Heart left ventricle (tissue), 16 donors: ENCODE results near the gene CARS1. TPM values are rescaled to one million over a fixed set of nuclear protein-coding genes. Genes with fewer than 3 reads are reported as not detected.

Experiments used
- ATAC-seq, 4 donors: fragments of 200-7000 bp; cut with Tn5 transposase; one replicate each; pipeline ENCODE4 v1.9.1; 2020 to 2022; ENCODE audit warnings: moderate library complexity in 4 of 4, mild to moderate bottlenecking in 3 of 4, moderate number of reproducible peaks in 1 of 4
- DNase-seq, 5 donors: peaks; one replicate each; pipeline ENCODE4 v3.0.0-alpha.2; 2020
- H3K27ac ChIP-seq, 12 donors: fragments of 200-600 bp; sonication (generic) in 4 of 12; one replicate each; pipeline versions ENCODE4 v1.5.0 to v1.8.0; 2016 to 2022; ENCODE audit warnings: mild to moderate bottlenecking in 2 of 12
- H3K27me3 ChIP-seq, 9 donors: fragments of 200-600 bp; sonication (generic) in 2 of 9; one replicate each; pipeline versions ENCODE4 v1.5.1 to v1.8.0; 2016 to 2022; ENCODE audit warnings: mild to moderate bottlenecking in 3 of 9
- H3K36me3 ChIP-seq, 9 donors: fragments of 200-600 bp; sonication (generic) in 2 of 9; one replicate each; pipeline versions ENCODE4 v1.5.0 to v1.8.0; 2018 to 2022; ENCODE audit warnings: mild to moderate bottlenecking in 2 of 9
- H3K4me1 ChIP-seq, 12 donors: fragments of 200-600 bp; sonication (generic) in 4 of 12; one replicate each; pipeline versions ENCODE4 v1.5.0 to v1.8.0; 2016 to 2022; ENCODE audit warnings: mild to moderate bottlenecking in 3 of 12
- H3K4me3 ChIP-seq, 12 donors: fragments of 200-600 bp; sonication (generic) in 4 of 12; one replicate each; pipeline versions ENCODE4 v1.5.0 to v1.8.0; 2017 to 2022; ENCODE audit warnings: mild to moderate bottlenecking in 9 of 12, moderate library complexity in 4 of 12
- H3K9me3 ChIP-seq, 12 donors: fragments of 200-600 bp; sonication (generic) in 4 of 12; one replicate each; pipeline versions ENCODE4 v1.5.0 to v1.8.0; 2016 to 2022; ENCODE audit warnings: mild to moderate bottlenecking in 1 of 12
- CTCF ChIP-seq, 12 donors: fragments of 200-600 bp; sonication (generic) in 4 of 12; IDR thresholded peaks; one replicate each; pipeline versions ENCODE4 v1.5.0 to v1.8.0; 2018 to 2022; ENCODE audit warnings: antibody characterized with exemption in 12 of 12, mild to moderate bottlenecking in 5 of 12
- POLR2A ChIP-seq, 2 donors: fragments of 450-650 bp; IDR thresholded peaks; one replicate each; pipeline ENCODE4 v1.6.1; 2017; ENCODE audit warnings: antibody characterized with exemption in 2 of 2, mild to moderate bottlenecking in 2 of 2, moderate library complexity in 2 of 2
- whole genome bisulfite sequencing, 4 donors: extraction: QIAGEN DNeasy Blood & Tissue Kit in 2 of 4; methylation state at CpG; one replicate each; pipeline versions ENCODE4 v1.1.5 to v1.1.7; 2013 to 2018; 5-methylcytosine and 5-hydroxymethylcytosine counted together
- intact Hi-C, 10 donors: fragments of 100-400 bp; cut with DNase I; formaldehyde crosslinking; loops; one replicate each; pipeline versions ENCODE4 v1.11.1 to v1.14.2; 2022
- polyA plus RNA-seq, 2 donors: library from polyadenylated mRNA; stranded (reverse); fragments of 200-250 nt; gene quantifications; one replicate each; pipeline ENCODE4 v1.2.3, GENCODE V29; 2013
- total RNA-seq, 9 donors: library from RNA; depleted of rRNA in 2 of 9; stranded (reverse); fragments of >200 nt in 2 of 9; fragmentation: NEBNext Ultra II Directional in 3 of 9; extraction: Animal tissue kit (Norgen Biotek cat#: 25700) in 3 of 9; gene quantifications; one replicate each; pipeline versions ENCODE4 v1.1.0 to v1.2.4, GENCODE V29; 2016 to 2023
- donor health status: ischemic (EF 13 %, LVEDD 7.1; RV severe dilation, severe dysfunction).
- donor health status: healthy with polysubstance abuse.
- donor health status: DM: no; HTN: yes; CAD: no.
- donor health status: DM: no; HTN: no; CAD: no.
- donor health status: ischemic (EF 25% LVEDD 6.9; RV normal size, moderate dysfunction).
- donor health status: ischemic (EF 25% LVEDD 5.7; RV mildly dilated, moderate dysfunction).
- donor health status: healthy.
- donor health status: DM: yes; HTN: yes; CAD: no.
- donor health status: ischemic (EF 35%, LVEDD 5.7; RV mildly dilated, moderate dysfunction).
- donor health status: nonischemic (EF 11% LVEDD 7.7; RV severe dilation, severe dysfunction).
- donor health status: DM: yes; HTN: yes; CAD: no.
- donor health status: PGD.
- donor health status: ischemic (EF 29% LVEDD 5.4; RV normal size, mild dysfunction).
- donor health status: nonischemic (EF 23%, LVEDD 6.1; RV moderate dilation, normal function).

The CARS1 gene
- total and polyA plus RNA-seq, 11 donors = 9.3 to 30.5 (median 18.5) TPM

DNA sequence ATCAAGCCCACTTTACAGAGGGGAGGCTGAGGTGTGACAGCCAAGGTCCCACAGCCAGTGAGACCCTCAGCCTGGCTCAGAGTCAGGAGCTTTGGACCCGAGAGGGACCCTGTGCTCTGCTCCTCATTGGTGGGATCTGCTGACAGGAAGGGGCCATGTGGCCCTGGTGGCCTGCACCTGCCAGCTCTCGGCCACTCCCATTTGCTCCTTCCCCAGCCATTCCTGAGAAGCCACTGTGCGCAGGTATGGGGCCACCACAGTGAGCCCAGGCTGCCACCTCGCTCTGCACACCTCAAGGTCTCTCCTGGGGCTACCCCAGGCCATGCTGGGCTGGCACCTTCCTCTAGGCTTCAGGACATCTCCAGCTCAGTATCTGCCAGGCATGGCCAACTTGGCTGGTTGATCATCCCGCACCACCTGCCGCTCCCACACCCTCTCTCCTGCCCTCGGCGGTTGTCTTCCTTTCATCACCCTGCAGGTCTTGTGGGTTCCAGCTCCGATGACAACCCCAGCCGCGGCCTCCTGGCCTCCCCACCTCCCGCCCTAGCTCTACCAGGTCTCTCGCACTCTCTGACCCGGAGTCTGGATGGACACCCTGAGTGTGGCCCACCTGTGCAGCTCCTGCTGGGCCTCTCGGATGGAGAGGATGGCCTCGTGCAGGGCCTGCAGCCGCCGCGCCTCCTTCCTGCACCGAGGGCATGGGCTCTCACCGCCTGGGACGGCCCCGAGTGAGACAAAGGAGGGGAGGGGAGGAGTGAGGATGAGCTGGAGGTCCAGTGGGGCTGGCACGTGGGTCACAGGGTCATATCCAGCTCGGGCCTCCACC lies 32.2 kb upstream of the CARS1 start:
- WGBS, 4 donors = 91 to 95% (median 93%) methylated on average over 24 to 25 of the region's 25 CpGs
- TF ChIP-seq POLR2A (IDR thresholded peaks at IDR 0.05) (no peak), CTCF (IDR thresholded peaks at IDR 0.05) (no peak)
- Histone ChIP-seq H3K27ac (no peak overlapping the region), H3K4me3 (no peak overlapping the region), H3K36me3 (peaks cover 0 to 52% (median 10%) of the 10 kb centered on the region in 9 donors), H3K9me3 (no peaks in the 10 kb centered on the region), H3K4me1 (peaks cover 0 to 24% (median 4%) of the 10 kb centered on the region in 12 donors), H3K27me3 (no peaks in the 10 kb centered on the region)
- DNase-seq (no peak), ATAC-seq (no peak)
- intact Hi-C loops = loop anchor here in 7 of 10 donors (2.0 to 10.0 kb wide), 5 partner anchors 37 to 128 kb away; partner anchors contain the start of gene MRGPRG (in 2 of the 7)

- Histone ChIP-seq H3K4me1 (peaks cover 0 to 18% (median 4%) of the 10 kb centered on the region in 12 donors), H3K27me3 (no peaks in the 10 kb centered on the region), H3K36me3 (peaks cover 0 to 46% (median 10%) of the 10 kb centered on the region in 9 donors), H3K4me3 (no peak overlapping the region), H3K27ac (no peak overlapping the region), H3K9me3 (no peaks in the 10 kb centered on the region)
- TF ChIP-seq POLR2A (IDR thresholded peaks at IDR 0.05) = no peak
- no peak for TF ChIP-seq CTCF (IDR thresholded peaks at IDR 0.05)
- DNase-seq (no peak), ATAC-seq (no peak)
- intact Hi-C loops = loop anchor here in 1 of 10 donors (5.0 kb wide), 1 partner anchor 37 kb away; no protein-coding TSS in a partner anchor
- 91 to 93% (median 92%) methylated on average over 11 to 14 of the region's 14 CpGs for WGBS, 4 donors
Observed at GRCh38 chr11:3088806-3089205, 31.6 kb upstream of the CARS1 start.

DNA sequence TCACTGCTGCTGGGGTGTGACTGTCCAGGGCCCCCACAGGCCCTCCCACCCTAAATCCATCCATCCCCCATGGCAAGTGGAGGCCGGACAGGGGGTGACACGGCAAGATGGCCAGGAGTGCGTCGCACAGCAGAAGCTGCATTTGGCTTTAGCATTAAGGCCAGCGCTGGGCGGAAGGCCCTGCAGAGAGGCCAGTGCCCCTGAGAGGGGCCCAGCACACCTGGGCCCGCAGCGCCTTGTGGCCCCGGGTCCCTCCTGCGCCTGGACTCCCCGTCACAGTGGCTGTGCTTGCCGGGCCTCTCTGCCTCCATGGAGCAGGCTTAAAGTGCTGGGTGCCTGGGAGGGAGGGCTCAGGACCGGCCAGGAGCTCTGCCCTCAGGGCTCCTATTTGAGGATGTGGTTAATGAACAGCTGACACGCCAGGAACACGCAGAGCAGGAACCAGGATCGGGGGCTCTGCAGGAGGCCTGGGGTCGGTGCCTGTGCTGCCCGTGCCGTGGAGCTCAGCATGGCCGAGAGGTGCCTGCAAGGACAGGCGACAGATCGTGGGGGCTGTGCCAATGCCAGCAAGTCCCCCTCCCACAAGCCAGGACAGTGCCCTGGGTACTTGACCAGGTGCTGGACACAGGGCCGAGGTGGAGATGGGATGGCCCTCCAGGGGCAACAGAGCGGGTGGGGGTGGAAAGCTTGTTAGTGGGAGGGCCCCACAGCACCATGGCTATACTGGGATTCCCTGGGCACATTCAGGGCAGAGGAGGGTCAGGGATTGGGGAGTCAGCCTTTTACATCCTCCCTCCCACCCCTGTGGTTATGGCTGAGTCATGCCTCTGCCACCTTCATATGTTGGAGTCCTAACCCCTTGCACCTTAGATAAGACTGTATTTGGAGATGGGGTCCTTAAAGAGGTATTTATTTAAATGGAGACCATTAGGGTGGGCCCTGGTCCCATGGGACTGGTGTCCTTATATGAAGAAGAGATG lies 30.9 kb upstream of the CARS1 start:
- H3K27me3 ChIP-seq = no peaks in the 10 kb centered on the region
- no peak for DNase-seq
- TF ChIP-seq CTCF (IDR thresholded peaks at IDR 0.05) (no peak), POLR2A (IDR thresholded peaks at IDR 0.05) (no peak)
- peaks cover 0 to 41% (median 10%) of the 10 kb centered on the region in 9 donors for H3K36me3 ChIP-seq
- no peak overlapping the region for H3K4me3 ChIP-seq
- H3K9me3 ChIP-seq = no peaks in the 10 kb centered on the region
- H3K4me1 ChIP-seq = peaks cover 0 to 11% (median 4%) of the 10 kb centered on the region in 12 donors
- WGBS, 4 donors = 83 to 94% (median 86%) methylated on average over 15 to 24 of the region's 24 CpGs; no CpG with 5 or more reads in 1 of the 4 donors
- ATAC-seq = no peak
- no peak overlapping the region for H3K27ac ChIP-seq
- intact Hi-C loops = loop anchor here in 1 of 10 donors (5.0 kb wide), 1 partner anchor 36 kb away; no protein-coding TSS in a partner anchor
